GM18858 (cell line): Measurements from ENCODE around the gene MUC3A.
"Not testable (repeated sequence)": the region's sequence is repeated elsewhere in the genome, so short reads cannot be mapped to it uniquely, and the experiment has no call there.

ENCODE experiments used
- ATAC-seq: cut with Tn5 transposase; IDR thresholded peaks from one replicate; pipeline ENCODE4 v1.9.1; 2021; ENCODE audit not compliant: unreplicated experiment

Gene MUC3A

GRCh38 chr7:100969066-100969615 is 19.8 kb downstream of the MUC3A start, which contains the start of gene MUC12:
TSS of gene MUC12 (plus strand) at chr7:100969565. CDS start at chr7:100969623, 58 bp downstream.
- ATAC-seq = no peak

GRCh38 chr7:100971111-100972001 is 22.0 kb downstream of the MUC3A start:
- ATAC-seq = no peak

DNA sequence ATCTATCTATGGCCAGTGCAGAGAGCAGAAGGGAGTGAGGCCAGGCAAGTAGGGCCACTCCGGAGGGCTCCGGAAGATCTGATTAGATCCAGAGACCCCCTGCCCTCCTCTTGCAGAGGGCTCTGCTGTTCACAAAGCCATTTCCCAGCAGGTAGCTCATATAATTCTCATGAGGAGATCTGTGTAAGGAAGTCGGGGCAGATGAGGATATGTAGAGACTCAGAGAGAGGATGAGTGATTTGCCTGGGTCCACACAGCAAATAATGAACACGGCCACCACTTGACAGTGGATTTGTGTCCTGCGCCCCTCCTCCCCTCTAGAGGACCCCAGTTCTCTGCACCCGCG is 22.6 kb downstream of the MUC3A start:
- no peak for ATAC-seq

GRCh38 chr7:100974021-100974420 is 24.7 kb downstream of the MUC3A start:
- no peak for ATAC-seq

DNA sequence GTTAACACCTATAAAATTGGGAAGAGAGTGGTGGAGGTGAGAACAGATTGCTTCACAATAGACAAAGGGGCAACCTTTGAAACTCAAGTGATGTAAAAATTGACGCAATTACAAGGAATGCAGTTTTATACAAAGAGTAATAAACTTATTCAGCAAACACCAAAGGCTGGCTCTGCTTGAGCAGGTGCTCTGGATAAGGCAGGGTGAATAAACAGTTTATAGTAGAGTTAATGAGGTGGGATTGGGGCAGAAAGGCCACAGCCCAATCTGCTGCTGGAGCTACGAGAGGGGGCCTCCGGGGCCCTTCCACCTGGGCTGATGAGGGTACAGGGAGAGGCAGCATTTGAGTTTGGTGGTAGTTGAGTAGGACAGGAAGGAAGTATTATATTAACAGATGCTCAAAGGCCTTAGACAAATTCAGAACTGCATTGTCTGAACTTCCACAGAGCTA is 26.1 kb downstream of the MUC3A start:
- ATAC-seq = no peak

DNA sequence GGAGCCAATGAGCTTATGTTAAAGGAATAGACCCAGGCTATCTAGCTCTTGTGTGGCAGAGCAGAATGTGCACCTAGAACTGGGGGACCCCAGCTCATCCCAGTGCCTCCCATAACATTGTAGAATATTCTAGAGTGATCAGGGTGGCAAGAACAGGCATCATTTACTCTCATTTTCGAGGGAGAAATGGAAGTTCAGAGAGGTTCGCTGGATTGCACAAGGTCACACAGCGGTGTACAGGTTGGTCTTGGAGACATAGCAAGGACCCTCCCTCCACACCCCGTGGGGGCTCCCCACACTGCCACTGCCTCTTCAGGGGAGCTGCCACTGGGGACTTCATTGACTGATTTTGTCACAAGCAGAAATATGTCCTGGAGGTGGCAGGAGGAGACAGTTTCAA is 29.0 kb downstream of the MUC3A start:
- no peak for ATAC-seq

GRCh38 chr7:100983451-100984187 is 34.3 kb downstream of the MUC3A start:
- ATAC-seq = no peak

- ATAC-seq = not testable (repeated sequence)
These were observed 35.0 kb downstream of the MUC3A start for GRCh38 chr7:100984241-100984918.

- ATAC-seq = not testable (repeated sequence)
These were observed 35.9 kb downstream of the MUC3A start for GRCh38 chr7:100985033-100985797.

- no peak for ATAC-seq
These were observed 42.3 kb downstream of the MUC3A start for GRCh38 chr7:100991631-100992030.

DNA sequence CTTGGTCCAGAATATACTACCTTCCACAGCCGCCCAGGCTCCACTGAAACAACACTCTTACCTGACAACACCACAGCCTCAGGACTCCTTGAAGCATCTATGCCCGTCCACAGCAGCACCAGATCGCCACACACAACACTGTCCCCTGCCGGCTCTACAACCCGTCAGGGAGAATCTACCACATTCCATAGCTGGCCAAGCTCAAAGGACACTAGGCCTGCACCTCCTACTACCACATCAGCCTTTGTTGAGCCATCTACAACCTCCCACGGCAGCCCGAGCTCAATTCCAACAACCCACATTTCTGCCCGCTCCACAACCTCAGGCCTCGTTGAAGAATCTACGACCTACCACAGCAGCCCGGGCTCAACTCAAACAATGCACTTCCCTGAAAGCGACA is 42.9 kb downstream of the MUC3A start:
- not testable (repeated sequence) for ATAC-seq

DNA sequence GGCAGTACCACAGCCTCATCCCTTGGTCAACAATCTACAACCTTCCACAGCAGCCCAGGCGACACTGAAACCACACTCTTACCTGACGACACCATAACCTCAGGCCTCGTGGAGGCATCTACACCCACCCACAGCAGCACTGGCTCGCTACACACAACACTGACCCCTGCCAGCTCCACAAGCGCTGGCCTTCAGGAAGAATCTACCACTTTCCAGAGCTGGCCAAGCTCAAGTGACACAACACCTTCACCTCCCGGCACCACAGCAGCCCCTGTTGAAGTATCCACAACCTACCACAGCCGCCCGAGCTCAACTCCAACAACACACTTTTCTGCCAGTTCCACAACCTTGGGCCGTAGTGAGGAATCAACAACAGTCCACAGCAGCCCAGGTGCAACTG is 45.3 kb downstream of the MUC3A start:
- not testable (repeated sequence) for ATAC-seq

DNA sequence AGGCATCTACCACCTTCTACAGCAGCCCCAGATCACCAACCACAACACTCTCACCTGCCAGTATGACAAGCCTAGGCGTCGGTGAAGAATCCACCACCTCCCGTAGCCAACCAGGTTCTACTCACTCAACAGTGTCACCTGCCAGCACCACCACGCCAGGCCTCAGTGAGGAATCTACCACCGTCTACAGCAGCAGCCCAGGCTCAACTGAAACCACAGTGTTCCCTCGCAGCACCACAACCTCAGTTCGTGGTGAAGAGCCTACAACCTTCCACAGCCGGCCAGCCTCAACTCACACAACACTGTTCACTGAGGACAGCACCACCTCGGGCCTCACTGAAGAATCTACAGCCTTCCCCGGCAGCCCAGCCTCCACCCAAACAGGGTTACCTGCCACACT is 49.2 kb downstream of the MUC3A start:
- not testable (repeated sequence) for ATAC-seq

DNA sequence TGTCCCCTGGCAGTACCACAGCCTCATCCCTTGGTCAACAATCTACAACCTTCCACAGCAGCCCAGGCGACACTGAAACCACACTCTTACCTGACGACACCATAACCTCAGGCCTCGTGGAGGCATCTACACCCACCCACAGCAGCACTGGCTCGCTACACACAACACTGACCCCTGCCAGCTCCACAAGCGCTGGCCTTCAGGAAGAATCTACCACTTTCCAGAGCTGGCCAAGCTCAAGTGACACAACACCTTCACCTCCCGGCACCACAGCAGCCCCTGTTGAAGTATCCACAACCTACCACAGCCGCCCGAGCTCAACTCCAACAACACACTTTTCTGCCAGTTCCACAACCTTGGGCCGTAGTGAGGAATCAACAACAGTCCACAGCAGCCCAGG is 50.0 kb downstream of the MUC3A start:
- not testable (repeated sequence) for ATAC-seq

DNA sequence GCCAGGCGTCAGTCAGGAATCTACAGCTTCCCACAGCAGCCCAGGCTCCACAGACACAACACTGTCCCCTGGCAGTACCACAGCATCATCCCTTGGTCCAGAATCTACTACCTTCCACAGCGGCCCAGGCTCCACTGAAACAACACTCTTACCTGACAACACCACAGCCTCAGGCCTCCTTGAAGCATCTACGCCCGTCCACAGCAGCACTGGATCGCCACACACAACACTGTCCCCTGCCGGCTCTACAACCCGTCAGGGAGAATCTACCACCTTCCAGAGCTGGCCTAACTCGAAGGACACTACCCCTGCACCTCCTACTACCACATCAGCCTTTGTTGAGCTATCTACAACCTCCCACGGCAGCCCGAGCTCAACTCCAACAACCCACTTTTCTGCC is 50.7 kb downstream of the MUC3A start:
- not testable (repeated sequence) for ATAC-seq

GRCh38 chr7:101002333-101002732 is 53.0 kb downstream of the MUC3A start:
- ATAC-seq = not testable (repeated sequence)

- not testable (repeated sequence) for ATAC-seq
These were observed 58.0 kb downstream of the MUC3A start for GRCh38 chr7:101007361-101007760.

DNA sequence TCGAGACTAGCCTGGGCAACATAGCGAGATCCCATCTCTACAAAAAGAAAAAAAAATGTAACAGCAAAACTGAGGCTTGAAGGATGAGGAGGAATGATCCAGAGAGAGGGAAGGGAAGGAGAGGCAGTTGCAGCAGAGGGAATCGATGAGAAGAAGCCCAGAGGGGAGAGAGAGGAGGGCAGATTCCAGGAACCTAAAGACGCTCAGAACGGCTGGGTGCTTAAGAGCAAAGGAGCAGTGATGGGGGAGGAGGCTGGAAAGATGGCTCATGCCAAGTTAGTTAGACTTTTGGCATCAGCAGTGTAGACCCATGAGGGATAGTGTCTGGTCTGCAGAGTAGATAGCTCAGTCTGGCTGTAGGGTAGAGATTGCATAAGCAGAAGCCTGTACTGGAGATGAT is 60.3 kb downstream of the MUC3A start:
- ATAC-seq = no peak

- no peak for ATAC-seq
These were observed 63.6 kb downstream of the MUC3A start for GRCh38 chr7:101012931-101013330.

DNA sequence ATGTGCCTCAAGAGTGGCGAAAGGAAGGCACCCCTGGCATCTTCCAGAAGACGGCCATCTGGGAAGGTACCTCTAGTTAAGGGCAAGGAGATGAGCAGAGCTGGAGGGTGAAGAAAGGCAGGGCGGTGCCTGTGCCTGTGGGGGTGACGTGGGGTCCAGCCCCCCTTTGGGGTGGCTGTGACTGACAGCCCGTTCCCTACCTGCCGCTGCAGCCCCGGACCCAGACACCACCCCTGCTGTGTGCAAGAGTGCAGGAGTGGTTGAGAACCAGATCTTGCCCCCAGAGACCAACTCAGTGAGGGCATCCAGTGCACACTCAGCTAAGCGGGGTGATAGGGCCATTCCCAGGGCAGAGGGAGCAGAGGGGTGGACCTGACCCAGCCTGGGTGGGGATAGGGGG is 66.3 kb downstream of the MUC3A start:
- no peak for ATAC-seq
